ENCODE results near the gene MED9. TPM values are rescaled to one million over a fixed set of nuclear protein-coding genes. Genes with fewer than 3 reads are reported as not detected.
"Not testable (repeated sequence)": the region's sequence is repeated elsewhere in the genome, so short reads cannot be mapped to it uniquely, and the experiment has no call there.

Gene MED9
- total RNA-seq, 1 donor from 2014 or later: 20.1 TPM

- Mint-ChIP-seq H3K27me3 (ENCODE audit: low read depth) (peaks cover 24% of the 10 kb centered on the region), H3K4me3 (no peak overlapping the region), H3K27ac (no peak overlapping the region), H3K4me1 (no peaks in the 10 kb centered on the region), H3K9me3 (peaks cover 8% of the 10 kb centered on the region), H3K36me3 (no peaks in the 10 kb centered on the region)
- DNase-seq (ENCODE audit: low spot score in 2 of 2, unreplicated experiment in 2 of 2): no peak
- TF ChIP-seq, protein P1, sequence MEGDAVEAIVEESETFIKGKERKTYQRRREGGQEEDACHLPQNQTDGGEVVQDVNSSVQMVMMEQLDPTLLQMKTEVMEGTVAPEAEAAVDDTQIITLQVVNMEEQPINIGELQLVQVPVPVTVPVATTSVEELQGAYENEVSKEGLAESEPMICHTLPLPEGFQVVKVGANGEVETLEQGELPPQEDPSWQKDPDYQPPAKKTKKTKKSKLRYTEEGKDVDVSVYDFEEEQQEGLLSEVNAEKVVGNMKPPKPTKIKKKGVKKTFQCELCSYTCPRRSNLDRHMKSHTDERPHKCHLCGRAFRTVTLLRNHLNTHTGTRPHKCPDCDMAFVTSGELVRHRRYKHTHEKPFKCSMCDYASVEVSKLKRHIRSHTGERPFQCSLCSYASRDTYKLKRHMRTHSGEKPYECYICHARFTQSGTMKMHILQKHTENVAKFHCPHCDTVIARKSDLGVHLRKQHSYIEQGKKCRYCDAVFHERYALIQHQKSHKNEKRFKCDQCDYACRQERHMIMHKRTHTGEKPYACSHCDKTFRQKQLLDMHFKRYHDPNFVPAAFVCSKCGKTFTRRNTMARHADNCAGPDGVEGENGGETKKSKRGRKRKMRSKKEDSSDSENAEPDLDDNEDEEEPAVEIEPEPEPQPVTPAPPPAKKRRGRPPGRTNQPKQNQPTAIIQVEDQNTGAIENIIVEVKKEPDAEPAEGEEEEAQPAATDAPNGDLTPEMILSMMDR (IDR thresholded peaks at IDR 0.05; ENCODE audit: unreplicated experiment): no peak
Measured at GRCh38 chr17:17456251-17456650, 20.5 kb upstream of the MED9 start.

- Mint-ChIP-seq H3K27me3 (ENCODE audit: low read depth) (peaks cover 24% of the 10 kb centered on the region), H3K9me3 (peaks cover 8% of the 10 kb centered on the region), H3K27ac (no peak overlapping the region), H3K4me3 (no peak overlapping the region), H3K36me3 (no peaks in the 10 kb centered on the region), H3K4me1 (no peaks in the 10 kb centered on the region)
- TF ChIP-seq, protein P1 (IDR thresholded peaks at IDR 0.05; ENCODE audit: unreplicated experiment): no peak
- DNase-seq (ENCODE audit: low spot score in 2 of 2, unreplicated experiment in 2 of 2): no peak
Measured at GRCh38 chr17:17457680-17458079, 19.1 kb upstream of the MED9 start.

- H3K4me3 Mint-ChIP-seq: no peak overlapping the region
- no peaks in the 10 kb centered on the region for H3K4me1 Mint-ChIP-seq
- no peak overlapping the region for H3K27ac Mint-ChIP-seq
- TF ChIP-seq, protein P1 (IDR thresholded peaks at IDR 0.05; ENCODE audit: unreplicated experiment): no peak
- no peak for DNase-seq (ENCODE audit: low spot score in 2 of 2, unreplicated experiment in 2 of 2)
- peaks cover 42% of the 10 kb centered on the region for H3K27me3 Mint-ChIP-seq (ENCODE audit: low read depth)
- H3K9me3 Mint-ChIP-seq: peaks cover 8% of the 10 kb centered on the region
- H3K36me3 Mint-ChIP-seq: no peaks in the 10 kb centered on the region
Measured at GRCh38 chr17:17460038-17460437, 16.8 kb upstream of the MED9 start.

- peaks cover 46% of the 10 kb centered on the region for H3K27me3 Mint-ChIP-seq (ENCODE audit: low read depth)
- TF ChIP-seq, protein P1 (IDR thresholded peaks at IDR 0.05; ENCODE audit: unreplicated experiment): no peak
- H3K4me1 Mint-ChIP-seq: no peaks in the 10 kb centered on the region
- H3K4me3 Mint-ChIP-seq: no peak overlapping the region
- DNase-seq (ENCODE audit: low spot score in 2 of 2, unreplicated experiment in 2 of 2): no peak
- no peak overlapping the region for H3K27ac Mint-ChIP-seq
- peaks cover 8% of the 10 kb centered on the region for H3K9me3 Mint-ChIP-seq
- H3K36me3 Mint-ChIP-seq: no peaks in the 10 kb centered on the region
Measured at GRCh38 chr17:17462048-17462824, 14.6 kb upstream of the MED9 start.

GRCh38 chr17:17463821-17464220, 13.0 kb upstream of the MED9 start:
- Mint-ChIP-seq H3K27me3 (ENCODE audit: low read depth) (peaks cover 53% of the 10 kb centered on the region), H3K36me3 (no peaks in the 10 kb centered on the region), H3K4me3 (no peak overlapping the region), H3K9me3 (peaks cover 8% of the 10 kb centered on the region), H3K4me1 (no peaks in the 10 kb centered on the region), H3K27ac (no peak overlapping the region)
- DNase-seq (ENCODE audit: low spot score in 2 of 2, unreplicated experiment in 2 of 2): no peak
- TF ChIP-seq, protein P1 (IDR thresholded peaks at IDR 0.05; ENCODE audit: unreplicated experiment): no peak

- not testable (repeated sequence) for H3K27ac Mint-ChIP-seq; H3K4me1 Mint-ChIP-seq; H3K9me3 Mint-ChIP-seq; H3K4me3 Mint-ChIP-seq; H3K36me3 Mint-ChIP-seq; DNase-seq (ENCODE audit: low spot score in 2 of 2, unreplicated experiment in 2 of 2)
- H3K27me3 Mint-ChIP-seq (ENCODE audit: low read depth): peaks cover 70% of the 10 kb centered on the region
Measured at GRCh38 chr17:17465878-17466277, 10.9 kb upstream of the MED9 start.
